GM20431 (cell line): ENCODE results near the gene A4GALT.
"Not testable (repeated sequence)": the region's sequence is repeated elsewhere in the genome, so short reads cannot be mapped to it uniquely, and the experiment has no call there.

Experiments
- in situ Hi-C: fragments of 300-500 bp; cut with MseI, MboI; formaldehyde crosslinking; loops from one replicate; pipeline ENCODE4 v1.15.0; 2020; ENCODE audit warnings: low sequenced_read_pairs; ENCODE audit not compliant: unreplicated experiment

A4GALT gene

DNA sequence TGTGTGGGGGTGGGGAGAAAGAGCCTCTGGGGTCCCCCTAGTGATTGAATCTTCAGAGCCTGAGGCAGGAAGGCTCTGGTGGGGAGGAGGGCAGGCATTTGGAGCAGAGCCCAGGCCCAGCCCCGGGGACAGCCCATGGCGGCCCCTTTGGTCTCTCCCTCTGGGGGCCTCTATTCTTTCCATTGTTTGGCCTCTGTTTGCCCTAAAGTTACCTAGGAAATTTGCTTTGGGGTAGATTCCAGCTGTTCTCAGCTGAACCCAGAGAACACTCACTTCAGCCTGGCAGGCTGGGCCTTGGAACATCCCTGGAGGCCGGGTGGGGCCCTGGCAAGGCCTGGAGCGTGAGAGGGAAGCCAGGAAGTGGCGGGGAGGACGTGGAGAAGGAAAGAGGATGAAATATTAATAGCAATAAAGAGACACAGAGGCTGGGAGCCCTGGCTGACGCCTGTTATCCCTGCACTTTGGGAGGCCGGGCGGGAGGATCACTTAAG is 22.9 kb upstream of the A4GALT start:
- in situ Hi-C loops = no loop called here

DNA sequence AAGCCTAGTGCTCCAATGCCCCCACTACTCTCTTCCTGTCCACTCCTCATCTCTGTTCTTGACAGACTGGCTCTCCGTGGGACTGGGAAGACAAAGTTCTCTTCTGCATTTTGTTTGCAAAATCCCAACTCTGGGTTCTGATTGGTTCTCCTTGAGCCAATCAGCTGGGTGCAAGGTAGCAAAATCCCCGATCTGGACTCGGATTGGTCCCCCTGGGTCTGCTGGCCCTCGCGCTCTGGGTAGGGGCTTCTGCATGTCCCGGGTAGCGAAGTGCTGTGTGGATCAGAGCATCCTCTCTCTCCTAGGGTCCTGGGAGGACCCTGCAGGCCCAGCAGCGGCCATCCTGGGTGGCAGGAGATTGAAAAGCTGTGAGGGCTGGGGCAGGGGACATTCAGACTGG is 22.3 kb upstream of the A4GALT start:
- in situ Hi-C loops = no loop called here

DNA sequence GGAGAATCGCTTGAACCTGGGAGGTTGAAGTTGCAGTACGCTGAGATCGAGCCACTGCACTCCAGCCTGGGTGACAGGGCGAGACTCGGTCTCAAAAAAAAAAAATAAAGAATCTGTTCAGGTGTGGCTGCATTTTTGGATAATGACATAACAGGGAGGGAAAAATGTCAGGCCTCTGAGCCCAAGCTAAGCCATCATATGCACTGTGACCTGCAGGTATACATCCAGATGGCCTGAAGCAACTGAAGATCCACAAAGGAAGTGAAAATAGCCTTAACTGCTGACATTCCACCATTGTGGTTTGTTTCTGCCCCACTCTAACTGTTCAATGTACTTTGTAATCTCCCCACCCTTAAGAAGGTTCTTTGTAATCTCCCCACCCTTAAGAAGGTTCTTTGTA is 19.6 kb upstream of the A4GALT start:
- in situ Hi-C loops = not testable (repeated sequence)

GRCh38 chr22:42734406-42734805 is 13.7 kb upstream of the A4GALT start:
- in situ Hi-C loops = no loop called here

DNA sequence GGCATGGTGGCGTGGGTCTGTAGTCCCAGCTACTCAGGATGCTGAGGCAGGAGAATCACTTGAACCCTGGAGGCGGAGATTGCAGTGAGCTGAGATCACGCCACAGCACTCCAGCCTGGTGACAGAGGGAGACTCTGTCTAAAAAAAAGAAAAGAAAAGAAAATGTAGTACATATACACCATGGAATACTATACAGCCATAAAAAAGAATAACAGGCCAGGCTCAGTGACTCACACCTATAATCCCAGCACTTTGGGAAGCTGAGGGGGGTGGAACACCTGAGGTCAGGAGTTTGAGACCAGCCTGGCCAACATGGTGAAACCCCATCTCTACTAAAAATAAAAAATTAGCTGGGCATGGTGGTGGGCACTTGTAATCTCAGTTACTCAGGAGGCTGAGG is 12.7 kb upstream of the A4GALT start:
- in situ Hi-C loops = not testable (repeated sequence)

DNA sequence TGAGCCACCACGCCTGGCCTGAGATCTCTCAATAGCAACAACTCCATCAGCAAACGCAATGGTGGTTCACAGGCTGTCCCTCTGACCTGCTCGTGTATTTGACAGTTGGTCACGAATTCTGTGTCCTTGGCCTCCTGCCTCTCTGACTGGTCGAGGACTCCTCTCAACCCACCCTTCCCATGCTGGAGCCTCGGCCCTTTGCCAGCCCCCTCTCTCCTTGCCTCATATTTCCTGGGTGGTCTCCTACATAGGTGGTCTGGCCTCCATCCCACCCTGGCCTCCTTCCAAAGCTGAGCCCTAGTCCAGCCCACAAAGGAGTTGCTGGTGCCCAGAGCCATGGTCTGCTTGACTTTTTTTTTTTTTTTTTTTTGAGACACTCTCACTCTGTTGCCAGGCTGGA is 11.4 kb upstream of the A4GALT start:
- in situ Hi-C loops = no loop called here

DNA sequence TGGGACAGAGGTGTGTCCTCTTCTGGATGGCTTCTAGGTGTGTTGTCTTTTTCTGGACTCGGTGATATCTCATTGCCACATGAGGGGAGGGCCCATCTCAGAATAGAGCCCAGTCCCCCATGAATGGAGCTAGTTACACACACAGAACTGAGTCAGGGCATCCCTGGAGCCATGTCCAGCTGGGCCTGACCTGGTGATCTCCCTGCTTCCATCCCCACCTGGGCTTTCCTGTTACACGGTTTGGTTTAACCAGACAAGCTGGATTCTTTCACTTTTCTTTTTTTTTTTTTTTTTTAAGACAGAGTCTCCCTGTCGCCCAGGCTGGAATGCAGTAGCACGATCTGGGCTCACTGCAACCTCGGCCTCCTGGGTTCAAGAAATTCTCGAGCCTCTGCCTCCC is 6.1 kb upstream of the A4GALT start:
- in situ Hi-C loops = no loop called here

DNA sequence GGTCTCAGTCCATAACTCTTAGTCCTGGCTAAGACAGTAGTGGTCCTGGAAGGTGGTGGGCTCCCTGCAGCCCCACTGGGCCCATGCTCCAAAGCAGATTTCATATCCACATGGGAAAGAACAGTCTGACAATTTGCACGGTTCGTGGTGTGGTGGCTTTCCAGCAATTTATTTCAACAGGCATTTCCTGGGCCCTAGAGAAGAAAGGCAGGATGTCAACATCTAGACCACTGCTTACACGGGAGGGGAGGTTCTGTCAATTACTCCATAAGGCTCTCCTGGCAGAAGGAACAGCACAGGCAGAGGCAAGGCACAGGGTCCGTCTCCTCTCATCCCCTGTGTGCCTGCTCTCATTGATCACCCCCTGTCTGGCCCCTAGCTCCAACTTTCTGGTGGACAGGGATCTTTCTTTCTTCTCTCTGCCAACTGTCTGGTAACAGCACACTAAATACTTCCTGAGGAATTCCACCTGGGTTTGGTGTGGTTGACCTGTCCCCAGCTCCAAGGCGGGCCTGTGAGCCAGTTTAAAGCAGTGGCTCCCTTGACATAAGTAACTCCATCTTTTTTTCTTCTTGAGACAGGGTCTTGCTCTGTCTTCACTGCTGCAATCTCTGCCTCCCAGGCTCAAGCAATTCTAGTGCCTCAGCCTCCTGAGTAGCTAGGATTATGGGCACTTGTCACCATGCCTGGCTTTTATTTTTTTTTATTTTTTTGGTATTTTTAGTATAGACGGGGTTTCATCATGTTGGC is 5.1 kb upstream of the A4GALT start:
- in situ Hi-C loops = no loop called here

- in situ Hi-C loops = no loop called here
Observed at GRCh38 chr22:42724062-42724461, 3.4 kb upstream of the A4GALT start.

DNA sequence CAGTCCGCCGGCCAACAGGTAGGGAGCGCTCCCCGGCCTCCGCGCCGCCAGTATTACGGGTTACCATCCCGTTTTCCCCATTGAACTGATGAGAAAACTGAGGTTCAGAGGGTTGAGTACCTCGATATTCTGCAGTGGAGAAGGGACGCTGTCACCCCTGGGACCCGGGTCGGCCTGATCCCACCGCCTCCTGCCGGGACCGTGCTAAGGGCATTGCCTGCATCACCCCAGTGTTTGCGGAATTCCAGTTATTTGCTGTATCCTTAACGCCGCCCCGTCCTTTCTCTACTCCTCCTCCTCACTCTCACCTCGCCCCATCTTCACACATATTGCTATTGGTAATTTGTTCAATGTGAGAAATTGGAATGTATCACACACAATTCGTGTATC is 370 bp upstream of the A4GALT start:
- in situ Hi-C loops = no loop called here

- in situ Hi-C loops = no loop called here
Observed at GRCh38 chr22:42719656-42720262, 911 bp downstream of the A4GALT start.

- in situ Hi-C loops = no loop called here
Observed at GRCh38 chr22:42719133-42719532, 1.5 kb downstream of the A4GALT start.

DNA sequence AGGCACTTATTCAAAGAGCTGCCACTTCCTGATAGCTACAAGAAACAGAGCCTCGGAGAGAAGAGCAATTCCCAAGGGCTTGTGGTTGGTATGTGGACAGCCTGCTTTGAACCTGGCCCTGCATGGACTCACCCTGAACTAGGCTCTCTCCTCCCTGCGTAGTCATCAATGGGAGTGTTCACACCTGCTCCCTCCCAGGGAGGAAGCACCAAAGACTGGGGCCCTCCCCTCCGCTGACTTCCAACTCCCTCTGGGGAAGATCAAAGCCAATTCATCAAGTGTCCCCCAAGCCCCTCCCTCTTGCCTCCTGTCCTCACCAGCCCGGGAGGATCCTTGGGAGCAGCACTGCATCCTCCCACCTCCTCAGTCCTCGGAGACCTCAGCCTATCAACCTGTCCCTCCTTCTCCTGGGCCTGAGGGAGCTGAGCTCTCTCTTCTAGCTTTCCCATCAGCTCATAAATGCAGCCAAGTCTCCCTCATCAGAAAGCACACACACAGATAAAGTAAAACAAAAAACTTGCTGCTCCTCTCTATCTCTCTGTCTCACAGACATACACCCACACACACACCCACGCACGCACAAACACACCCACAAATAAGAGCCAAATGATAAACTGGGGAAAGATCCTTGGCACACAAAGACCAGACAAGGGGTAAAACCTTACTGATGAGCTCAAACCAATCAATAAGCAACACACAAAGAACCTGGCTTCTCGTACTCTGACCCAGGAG is 3.3 kb downstream of the A4GALT start:
- in situ Hi-C loops = no loop called here

- in situ Hi-C loops = no loop called here
Observed at GRCh38 chr22:42716649-42717127, 4.0 kb downstream of the A4GALT start.

GRCh38 chr22:42716221-42716620 is 4.4 kb downstream of the A4GALT start:
- in situ Hi-C loops = no loop called here

DNA sequence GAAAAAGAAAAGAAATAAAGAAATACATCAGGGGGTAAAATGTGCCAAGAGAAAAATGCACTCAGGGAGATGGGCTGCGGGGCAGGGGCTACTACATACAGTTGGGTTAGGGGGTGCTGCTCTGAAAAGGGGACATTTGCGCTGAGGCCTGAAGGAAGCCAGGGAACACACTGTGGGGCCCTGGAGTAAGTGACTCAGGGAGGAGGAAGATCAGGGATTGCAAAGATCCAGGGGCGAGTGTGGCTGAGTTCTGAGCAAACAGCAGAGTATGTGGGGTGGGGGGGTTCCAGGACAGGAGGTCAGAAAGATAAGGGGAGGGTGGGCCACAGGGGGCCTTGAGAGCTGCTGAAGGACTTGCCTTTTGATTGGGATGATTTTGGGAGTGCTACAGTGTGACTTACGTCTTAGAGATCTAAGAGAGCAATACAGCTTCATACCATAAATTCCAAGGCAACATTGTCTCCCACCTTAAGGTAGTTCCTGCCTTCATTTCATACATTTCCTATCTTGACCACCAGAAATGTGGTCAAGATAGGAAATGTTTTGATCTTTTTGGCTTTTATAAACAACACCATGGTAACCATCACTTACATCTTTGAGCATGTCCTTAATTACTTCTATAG is 5.8 kb downstream of the A4GALT start:
- in situ Hi-C loops = no loop called here

- in situ Hi-C loops = no loop called here
Observed at GRCh38 chr22:42714308-42714707, 6.4 kb downstream of the A4GALT start.

DNA sequence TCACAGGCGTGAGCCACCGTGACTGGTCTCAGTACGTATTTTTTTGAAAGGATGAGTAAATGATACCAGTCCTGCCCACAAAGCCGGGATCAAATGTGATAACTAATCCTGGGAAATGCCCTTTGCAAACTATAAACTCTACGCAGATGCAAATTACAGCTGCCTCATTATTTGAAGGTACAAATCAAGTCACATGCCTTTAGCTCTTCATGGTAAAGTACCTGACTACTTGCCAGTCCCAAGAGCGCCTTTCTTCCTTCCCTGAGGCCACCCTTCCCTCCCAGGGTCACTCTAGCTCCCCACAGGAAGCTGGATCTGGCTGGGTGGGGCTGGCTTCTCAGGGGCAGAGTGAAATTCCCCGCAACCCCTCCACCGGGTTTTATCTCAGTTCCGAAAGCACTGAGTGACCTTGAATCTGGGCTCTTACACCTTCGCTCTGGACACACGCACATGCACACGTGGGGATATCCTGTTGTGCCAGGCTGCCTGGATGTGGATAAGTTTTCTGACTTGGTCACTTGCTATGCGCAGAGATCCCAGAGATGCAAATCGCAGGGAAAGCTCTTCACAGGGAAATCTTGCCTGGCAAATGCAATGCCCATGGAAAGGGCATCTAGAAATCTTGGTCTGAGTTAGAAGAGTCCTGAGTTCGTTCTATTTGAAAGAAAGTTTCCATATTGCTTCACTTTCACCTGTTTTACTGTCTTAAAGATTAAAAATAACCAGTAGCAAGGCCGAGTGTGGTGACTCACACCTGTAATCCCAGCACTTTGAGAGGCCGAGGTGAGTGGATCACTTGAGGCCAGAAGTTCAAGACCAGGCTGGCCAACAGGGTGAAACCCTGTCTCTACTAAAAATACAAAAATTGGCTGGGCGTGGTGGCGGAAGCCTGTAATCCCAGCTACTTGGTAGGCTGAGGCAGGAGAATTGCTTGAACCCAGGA is 8.5 kb downstream of the A4GALT start:
- in situ Hi-C loops = no loop called here

- in situ Hi-C loops = no loop called here
Observed at GRCh38 chr22:42711281-42711731, 9.4 kb downstream of the A4GALT start.
